HUES48 (cell line): ENCODE measurements around the gene MAGEA9.
"Not testable (repeated sequence)": the region's sequence is repeated elsewhere in the genome, so short reads cannot be mapped to it uniquely, and the experiment has no call there.

Source experiments
- H3K27ac ChIP-seq: one replicate; pipeline ENCODE4 v1.7.0; 2013; ENCODE audit warnings: low read depth, low read length, inconsistent platforms
- H3K27me3 ChIP-seq: 2 replicates; pipeline ENCODE4 v1.6.1; 2013; ENCODE audit warnings: mild to moderate bottlenecking, low read length; ENCODE audit not compliant: control insufficient read depth, insufficient read depth
- H3K36me3 ChIP-seq: 2 replicates; pipeline ENCODE4 v1.6.1; 2013; ENCODE audit warnings: low read length; ENCODE audit not compliant: control insufficient read depth, insufficient read depth
- H3K4me1 ChIP-seq: 2 replicates; pipeline ENCODE4 v1.6.1; 2013; ENCODE audit warnings: mild to moderate bottlenecking, low read length; ENCODE audit not compliant: control insufficient read depth, insufficient read depth
- H3K4me3 ChIP-seq: 2 replicates; pipeline ENCODE4 v1.5.1; 2013; ENCODE audit warnings: mild to moderate bottlenecking, low read depth, low read length
- H3K9ac ChIP-seq: 2 replicates; pipeline ENCODE4 v1.6.1; 2013; ENCODE audit warnings: mild to moderate bottlenecking, low read depth, low read length, moderate library complexity
- H3K9me3 ChIP-seq: 2 replicates; pipeline ENCODE4 v1.6.1; 2013; ENCODE audit warnings: low read length; ENCODE audit not compliant: control insufficient read depth, insufficient read depth

The MAGEA9 gene

DNA sequence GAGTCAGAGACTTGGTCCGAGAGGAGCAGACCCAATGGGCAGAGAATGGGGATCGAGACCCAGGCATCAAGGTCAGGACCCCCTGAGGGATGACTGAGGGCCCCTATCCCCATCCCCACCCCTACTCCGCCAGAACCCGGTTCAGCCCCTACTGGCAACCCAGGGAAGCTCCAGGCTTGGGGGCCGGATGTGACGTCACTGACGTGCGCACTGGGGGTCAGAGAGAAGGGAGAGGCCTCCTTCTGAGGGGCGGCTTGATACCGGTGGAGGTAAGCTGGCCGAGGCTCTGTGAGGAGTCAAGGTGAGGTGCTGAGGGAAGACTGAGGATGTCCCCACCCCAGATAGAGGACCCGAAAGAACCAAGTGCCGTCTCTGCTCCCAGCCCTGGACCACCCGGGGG lies at the start of gene MAGEA9:
Gene MAGEA9 (plus strand): TSS at position 204 of the 400 bp plus-strand sequence. CDS start 4,281 bp downstream, outside the sequence.
- not testable (repeated sequence) for H3K9ac ChIP-seq, H3K4me1 ChIP-seq, H3K4me3 ChIP-seq, H3K27ac ChIP-seq, H3K36me3 ChIP-seq, H3K9me3 ChIP-seq, H3K27me3 ChIP-seq

DNA sequence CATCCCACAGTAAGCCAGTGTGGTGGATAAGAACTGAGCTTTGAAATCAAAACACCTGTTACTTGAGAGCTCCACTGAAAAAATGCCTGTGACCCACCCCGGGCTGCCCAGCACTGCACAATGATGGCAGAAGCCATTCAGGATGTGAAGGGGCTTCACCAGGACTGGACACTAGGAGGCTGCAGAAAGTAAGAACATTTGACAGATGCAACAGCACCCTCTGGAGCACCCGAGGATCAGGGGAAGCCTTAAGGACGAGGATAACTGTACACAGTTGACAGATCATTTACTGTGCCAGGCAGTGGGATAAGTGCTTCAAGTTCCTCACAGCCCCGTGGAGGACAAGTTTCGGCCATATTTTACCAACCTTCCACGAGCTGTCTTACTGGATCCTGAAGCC lies 39.5 kb upstream of the MAGEA9 start:
- H3K36me3 ChIP-seq, H3K4me1 ChIP-seq, H3K4me3 ChIP-seq: not testable (repeated sequence)

GRCh38 chrX:149746390-149747007 lies 35.2 kb upstream of the MAGEA9 start:
- H3K4me3 ChIP-seq, H3K9ac ChIP-seq, H3K36me3 ChIP-seq, H3K27me3 ChIP-seq, H3K9me3 ChIP-seq, H3K27ac ChIP-seq, H3K4me1 ChIP-seq: not testable (repeated sequence)

More for the DNA sequence above, 39.5 kb upstream of the MAGEA9 start:
- H3K9ac ChIP-seq, H3K9me3 ChIP-seq, H3K27ac ChIP-seq, H3K27me3 ChIP-seq: not testable (repeated sequence)

DNA sequence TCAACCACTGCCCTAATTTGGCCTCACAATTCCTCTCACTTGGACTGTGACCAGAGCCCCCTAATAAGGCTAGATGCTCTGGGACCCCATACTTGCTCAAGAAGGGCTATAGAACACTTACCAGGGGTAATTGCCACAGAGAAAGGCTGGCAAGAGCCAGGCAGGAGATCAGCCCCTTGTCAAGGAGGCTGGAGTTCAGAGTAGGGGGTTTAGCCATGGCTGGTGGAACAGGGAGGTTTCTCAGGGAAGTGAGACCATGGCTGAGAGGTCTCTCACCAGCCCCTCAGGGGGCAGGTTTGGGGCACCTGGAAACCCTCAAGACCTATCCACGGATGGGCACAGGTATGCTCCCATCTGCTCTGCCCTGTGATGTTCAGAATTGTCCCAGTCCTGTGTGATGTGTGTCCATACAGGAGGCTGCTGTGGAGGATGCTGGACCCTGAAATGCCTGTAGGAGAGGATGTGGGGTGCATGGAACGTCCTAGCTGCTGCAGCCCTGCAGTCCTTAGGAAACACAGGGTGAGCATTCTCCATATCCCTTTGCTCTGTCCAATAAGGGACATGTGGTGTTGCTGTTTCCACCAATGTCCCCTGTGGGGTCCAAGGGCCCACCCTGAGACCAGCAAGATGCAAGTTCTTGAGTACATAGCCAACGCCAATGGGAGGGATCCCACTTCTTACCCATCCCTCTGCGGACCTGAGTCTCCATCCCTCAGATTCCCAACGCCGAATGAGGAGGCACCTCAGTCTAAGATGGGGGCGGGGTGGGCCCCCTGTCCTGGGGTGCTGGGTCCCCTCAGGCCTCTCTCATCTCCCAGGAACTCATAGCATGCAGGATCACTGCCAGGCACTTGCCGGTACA lies 24.3 kb upstream of the MAGEA9 start:
- H3K36me3 ChIP-seq, result no peaks in the 10 kb centered on the region
- H3K27ac ChIP-seq, result no peak overlapping the region
- H3K9ac ChIP-seq, result no peak overlapping the region
- H3K9me3 ChIP-seq, result peaks cover 17% of the 10 kb centered on the region
- no peaks in the 10 kb centered on the region for H3K4me1 ChIP-seq
- H3K27me3 ChIP-seq, result no peaks in the 10 kb centered on the region
- no peak overlapping the region for H3K4me3 ChIP-seq

DNA sequence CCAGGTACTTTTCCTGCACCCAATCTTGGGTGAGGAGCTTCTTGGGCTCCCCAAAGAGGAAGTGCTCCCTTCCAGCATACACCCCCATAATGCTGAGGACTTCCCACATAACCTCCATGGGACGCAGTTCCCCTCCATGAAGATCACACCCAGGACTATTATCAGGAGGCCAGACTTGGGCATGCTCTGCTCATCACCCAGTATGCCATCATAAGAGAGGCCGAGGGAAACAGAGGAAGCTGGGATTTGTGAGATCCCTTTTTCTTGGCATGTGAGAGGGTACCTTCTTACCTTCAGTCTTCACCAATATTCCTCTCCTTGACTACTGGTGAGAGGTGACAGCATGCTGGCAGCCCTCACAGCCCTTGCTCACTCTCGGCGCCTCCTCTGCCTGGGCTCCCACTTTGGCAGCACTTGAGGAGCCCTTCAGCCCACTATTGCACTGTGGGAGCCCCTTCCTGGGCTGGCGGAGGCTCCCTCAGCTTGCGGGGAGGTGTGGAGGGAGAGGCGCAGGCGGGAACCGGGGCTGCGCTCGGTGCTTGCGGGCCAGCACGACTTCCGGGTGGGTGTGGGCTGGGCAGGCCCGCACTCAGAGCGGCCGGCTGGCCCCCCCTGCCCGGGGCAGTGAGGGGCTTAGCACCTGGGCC lies 23.5 kb upstream of the MAGEA9 start:
- Histone ChIP-seq H3K4me3 (no peak overlapping the region), H3K27me3 (no peaks in the 10 kb centered on the region), H3K9me3 (peaks cover 20% of the 10 kb centered on the region), H3K9ac (no peak overlapping the region), H3K4me1 (no peaks in the 10 kb centered on the region), H3K36me3 (no peaks in the 10 kb centered on the region), H3K27ac (no peak overlapping the region)

DNA sequence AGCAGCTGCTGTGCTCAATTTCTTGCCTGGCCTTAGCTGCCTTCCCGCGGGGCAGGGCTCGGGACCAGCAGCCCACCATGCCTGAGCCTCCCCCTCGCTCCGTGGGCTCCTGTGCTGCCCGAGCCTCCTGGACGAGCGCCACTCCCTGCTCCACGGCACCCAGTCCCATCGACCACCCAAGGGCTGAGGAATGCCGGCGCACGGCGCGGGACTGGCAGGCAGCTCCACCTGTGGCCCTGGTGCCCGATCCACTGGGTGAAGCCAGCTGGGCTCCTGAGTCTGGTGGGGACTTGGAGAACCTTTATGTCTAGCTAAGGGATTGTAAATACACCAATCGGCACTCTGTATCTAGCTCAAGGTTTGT lies 23.0 kb upstream of the MAGEA9 start:
- not testable (repeated sequence) for H3K9ac ChIP-seq, H3K27ac ChIP-seq, H3K27me3 ChIP-seq, H3K4me3 ChIP-seq, H3K36me3 ChIP-seq, H3K4me1 ChIP-seq
- peaks cover 20% of the 10 kb centered on the region for H3K9me3 ChIP-seq

- no peak overlapping the region for H3K4me3 ChIP-seq
- H3K36me3 ChIP-seq, result no peaks in the 10 kb centered on the region
- no peak overlapping the region for H3K27ac ChIP-seq
- H3K4me1 ChIP-seq, result no peaks in the 10 kb centered on the region
- peaks cover 20% of the 10 kb centered on the region for H3K9me3 ChIP-seq
- H3K27me3 ChIP-seq, result no peaks in the 10 kb centered on the region
- no peak overlapping the region for H3K9ac ChIP-seq
Observed at GRCh38 chrX:149759824-149760223, 21.9 kb upstream of the MAGEA9 start.

GRCh38 chrX:149760965-149761364 lies 20.8 kb upstream of the MAGEA9 start:
- Histone ChIP-seq H3K27me3 (no peaks in the 10 kb centered on the region), H3K27ac (no peak overlapping the region), H3K4me3 (no peak overlapping the region), H3K36me3 (no peaks in the 10 kb centered on the region), H3K9me3 (peaks cover 14% of the 10 kb centered on the region), H3K4me1 (no peaks in the 10 kb centered on the region), H3K9ac (no peak overlapping the region)

GRCh38 chrX:149761858-149762674 lies 19.7 kb upstream of the MAGEA9 start:
- not testable (repeated sequence) for H3K27me3 ChIP-seq, H3K4me3 ChIP-seq, H3K27ac ChIP-seq, H3K9ac ChIP-seq, H3K4me1 ChIP-seq, H3K36me3 ChIP-seq
- H3K9me3 ChIP-seq, result peaks cover 14% of the 10 kb centered on the region; the same call in 1 of the 2 replicates

DNA sequence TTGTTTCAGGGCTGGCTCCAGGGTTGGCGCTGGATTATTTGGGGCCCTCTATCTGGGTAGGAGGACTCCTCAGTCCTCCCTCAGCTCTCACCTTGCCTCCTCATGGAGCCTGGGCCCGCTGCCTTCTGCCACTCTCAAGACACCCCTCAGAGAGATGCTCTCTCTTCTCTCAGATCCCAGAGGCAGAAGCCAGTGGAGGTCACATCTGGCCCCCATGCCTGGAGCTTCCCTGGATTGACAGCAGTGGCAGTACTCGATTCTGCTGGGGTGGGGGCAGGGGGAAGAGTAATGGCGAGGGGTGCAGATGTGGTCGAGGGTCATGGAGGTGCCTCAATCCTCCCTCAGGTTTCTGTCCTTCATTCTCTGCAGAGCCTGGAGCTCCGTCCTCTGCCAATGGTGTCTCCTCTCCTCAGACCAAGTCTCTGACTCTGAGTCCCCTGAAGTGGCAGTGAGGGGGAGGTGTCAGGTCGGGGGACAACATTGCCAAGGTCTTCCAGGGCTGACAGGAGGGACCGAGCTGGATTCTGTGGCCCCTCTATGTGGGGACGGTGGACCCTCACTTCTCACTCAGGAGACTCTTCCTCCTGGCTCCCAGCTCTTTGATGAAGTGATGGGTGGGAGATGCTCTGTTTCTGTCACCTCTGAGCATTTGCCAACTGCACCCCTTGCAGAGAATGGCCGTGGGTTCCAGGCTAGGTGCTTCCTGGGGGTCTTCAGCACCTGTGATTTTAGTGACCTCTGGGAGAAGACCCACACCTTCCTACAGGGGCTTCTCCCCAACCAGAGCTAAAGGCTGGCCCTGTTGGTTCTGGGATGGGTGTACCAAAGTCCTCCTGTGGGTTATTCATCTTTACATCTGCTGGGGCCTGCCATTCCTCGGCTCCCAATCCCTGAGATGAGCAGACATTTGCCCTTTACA lies 18.8 kb upstream of the MAGEA9 start:
- Histone ChIP-seq H3K36me3 (no peaks in the 10 kb centered on the region), H3K27me3 (no peaks in the 10 kb centered on the region), H3K27ac (no peak overlapping the region), H3K4me1 (no peaks in the 10 kb centered on the region), H3K9ac (no peak overlapping the region), H3K4me3 (no peak overlapping the region), H3K9me3 (peaks cover 6% of the 10 kb centered on the region; the same call in 1 of the 2 replicates)
